SK-N-SH treated with all-trans-retinoic acid at 6 μM for 48 hours (cell line): ENCODE data around the gene SYDE2.

Source experiments
- ARNTL ChIP-seq: fragments of 450-650 bp; formaldehyde crosslinking; IDR thresholded peaks from 2 replicates; pipeline ENCODE4 v1.5.0; 2020; ENCODE audit warnings: low read depth, mild to moderate bottlenecking, moderate library complexity, borderline replicate concordance
- BACH2 ChIP-seq: fragments of 250-450 bp; sonication (Bioruptor Pico); IDR thresholded peaks from 2 replicates; pipeline ENCODE4 v1.9.0; 2021; ENCODE audit warnings: mild to moderate bottlenecking, borderline replicate concordance
- CREB5 ChIP-seq: fragments of 250-450 bp; sonication (Bioruptor Pico); IDR thresholded peaks from 2 replicates; pipeline ENCODE4 v1.5.1; 2020; ENCODE audit warnings: low read depth, mild to moderate bottlenecking, moderate library complexity
- CSRNP3 ChIP-seq: fragments of 250-450 bp; sonication (Bioruptor Pico); IDR thresholded peaks from 2 replicates; pipeline ENCODE4 v1.5.1; 2021; ENCODE audit warnings: mild to moderate bottlenecking, moderate library complexity
- ESRRG ChIP-seq: fragments of 250-450 bp; sonication (Bioruptor Pico); IDR thresholded peaks from 2 replicates; pipeline ENCODE4 v1.6.1; 2021; ENCODE audit warnings: mild to moderate bottlenecking
- GLIS3 ChIP-seq: fragments of 250-450 bp; sonication (Bioruptor Pico); IDR thresholded peaks from 2 replicates; pipeline ENCODE4 v1.5.0; 2020; ENCODE audit warnings: mild to moderate bottlenecking, moderate library complexity
- ISL1 ChIP-seq: fragments of 250-450 bp; sonication (Bioruptor Pico); IDR thresholded peaks from 2 replicates; pipeline ENCODE4 v2.1.2; 2022; ENCODE audit warnings: mild to moderate bottlenecking, moderate library complexity
- PPARA ChIP-seq: fragments of 250-450 bp; sonication (Bioruptor Pico); IDR thresholded peaks from 2 replicates; pipeline ENCODE4 v1.5.0; 2020; ENCODE audit warnings: mild to moderate bottlenecking, borderline replicate concordance
- SNAI2 ChIP-seq: fragments of 250-450 bp; sonication (Bioruptor Pico); IDR thresholded peaks from 2 replicates; pipeline ENCODE4 v1.5.0; 2020; ENCODE audit warnings: mild to moderate bottlenecking, moderate library complexity
- TSHZ2 ChIP-seq: fragments of 250-450 bp; sonication (Bioruptor Pico); IDR thresholded peaks from 2 replicates; pipeline ENCODE4 v1.5.0; 2020; ENCODE audit warnings: mild to moderate bottlenecking, moderate library complexity
- ZC3H10 ChIP-seq: fragments of 250-450 bp; sonication (Bioruptor Pico); IDR thresholded peaks from 2 replicates; pipeline ENCODE4 v1.5.1; 2021; ENCODE audit warnings: mild to moderate bottlenecking, moderate library complexity
- ZFP30 ChIP-seq: fragments of 450-650 bp; formaldehyde crosslinking; IDR thresholded peaks from 2 replicates; pipeline ENCODE4 v1.5.0; 2022; ENCODE audit warnings: mild to moderate bottlenecking, moderate library complexity
- TF ChIP-seq, protein P1 (sequence below): fragments of 250-450 bp; sonication (Bioruptor Pico); IDR thresholded peaks from 2 replicates; pipeline ENCODE4 v1.8.0; 2021; ENCODE audit warnings: low read depth, mild to moderate bottlenecking, moderate library complexity, borderline replicate concordance
- TF ChIP-seq, protein P2 (sequence below): fragments of 250-450 bp; sonication (Bioruptor Pico); IDR thresholded peaks from 2 replicates; pipeline ENCODE4 v1.8.0; 2020; ENCODE audit warnings: mild to moderate bottlenecking, moderate library complexity, borderline replicate concordance

GRCh38 chr1:85189120-85189519, 11.7 kb downstream of the SYDE2 start:
- TF ChIP-seq ISL1 (CRISPR knock-in tag) (no peak), CREB5 (no peak), GLIS3 (CRISPR knock-in tag) (no peak), ZFP30 (no peak), TSHZ2 (CRISPR knock-in tag) (no peak), PPARA (no peak), ARNTL (CRISPR knock-in tag) (no peak), ZC3H10 (CRISPR knock-in tag) (no peak), CSRNP3 (no peak), BACH2 (CRISPR knock-in tag) (no peak), ESRRG (CRISPR knock-in tag) (no peak), SNAI2 (no peak)
- TF ChIP-seq, protein P1, sequence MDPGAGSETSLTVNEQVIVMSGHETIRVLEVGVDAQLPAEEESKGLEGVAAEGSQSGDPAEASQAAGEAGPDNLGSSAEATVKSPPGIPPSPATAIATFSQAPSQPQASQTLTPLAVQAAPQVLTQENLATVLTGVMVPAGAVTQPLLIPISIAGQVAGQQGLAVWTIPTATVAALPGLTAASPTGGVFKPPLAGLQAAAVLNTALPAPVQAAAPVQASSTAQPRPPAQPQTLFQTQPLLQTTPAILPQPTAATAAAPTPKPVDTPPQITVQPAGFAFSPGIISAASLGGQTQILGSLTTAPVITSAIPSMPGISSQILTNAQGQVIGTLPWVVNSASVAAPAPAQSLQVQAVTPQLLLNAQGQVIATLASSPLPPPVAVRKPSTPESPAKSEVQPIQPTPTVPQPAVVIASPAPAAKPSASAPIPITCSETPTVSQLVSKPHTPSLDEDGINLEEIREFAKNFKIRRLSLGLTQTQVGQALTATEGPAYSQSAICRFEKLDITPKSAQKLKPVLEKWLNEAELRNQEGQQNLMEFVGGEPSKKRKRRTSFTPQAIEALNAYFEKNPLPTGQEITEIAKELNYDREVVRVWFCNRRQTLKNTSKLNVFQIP (CRISPR knock-in tag): no peak
- TF ChIP-seq, protein P2, sequence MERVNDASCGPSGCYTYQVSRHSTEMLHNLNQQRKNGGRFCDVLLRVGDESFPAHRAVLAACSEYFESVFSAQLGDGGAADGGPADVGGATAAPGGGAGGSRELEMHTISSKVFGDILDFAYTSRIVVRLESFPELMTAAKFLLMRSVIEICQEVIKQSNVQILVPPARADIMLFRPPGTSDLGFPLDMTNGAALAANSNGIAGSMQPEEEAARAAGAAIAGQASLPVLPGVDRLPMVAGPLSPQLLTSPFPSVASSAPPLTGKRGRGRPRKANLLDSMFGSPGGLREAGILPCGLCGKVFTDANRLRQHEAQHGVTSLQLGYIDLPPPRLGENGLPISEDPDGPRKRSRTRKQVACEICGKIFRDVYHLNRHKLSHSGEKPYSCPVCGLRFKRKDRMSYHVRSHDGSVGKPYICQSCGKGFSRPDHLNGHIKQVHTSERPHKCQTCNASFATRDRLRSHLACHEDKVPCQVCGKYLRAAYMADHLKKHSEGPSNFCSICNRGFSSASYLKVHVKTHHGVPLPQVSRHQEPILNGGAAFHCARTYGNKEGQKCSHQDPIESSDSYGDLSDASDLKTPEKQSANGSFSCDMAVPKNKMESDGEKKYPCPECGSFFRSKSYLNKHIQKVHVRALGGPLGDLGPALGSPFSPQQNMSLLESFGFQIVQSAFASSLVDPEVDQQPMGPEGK (CRISPR knock-in tag): no peak
